Stimulated activated CD4-positive, alpha-beta T cell treated with anti-CD3 and anti-CD28 coated beads, TNF-alpha, amount 100 ng/mL, for 48 hours (primary cell): ENCODE results near the gene KIF16B.

Experiments used
- DNase-seq, 3 donors: peaks; one replicate each; pipeline ENCODE4 v3.0.0-alpha.2; 2020; ENCODE audit warnings: low read depth in 3 of 3

Gene KIF16B

DNA sequence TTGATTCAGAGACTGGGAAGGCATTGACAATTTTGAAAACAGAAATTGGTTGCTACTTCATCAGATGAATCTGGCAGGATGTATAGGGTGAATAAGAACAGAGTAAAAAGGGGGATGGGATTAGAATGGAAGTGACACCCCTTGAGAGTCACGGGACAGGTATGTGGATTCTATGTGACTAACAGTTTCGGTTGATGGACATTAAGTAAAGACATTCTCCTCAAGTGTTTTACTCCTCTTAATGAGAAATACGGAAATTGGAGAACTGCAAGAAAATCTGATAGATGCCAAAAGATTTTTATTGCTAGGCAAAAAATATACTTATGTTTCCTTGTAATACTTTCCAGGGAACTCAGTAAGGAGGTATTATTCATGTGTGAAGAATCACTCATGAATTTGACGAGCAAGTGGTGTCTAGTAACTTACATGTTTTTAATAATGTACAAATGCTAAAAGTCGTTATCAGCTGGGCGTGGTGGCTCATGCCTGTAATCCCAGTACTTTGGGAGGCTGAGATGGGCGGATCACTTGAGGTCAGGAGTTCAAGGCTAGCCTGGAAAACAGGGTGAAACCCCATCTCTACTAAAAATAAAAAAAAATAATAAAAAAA is 135.8 kb downstream of the KIF16B start:
- no peak for DNase-seq

DNA sequence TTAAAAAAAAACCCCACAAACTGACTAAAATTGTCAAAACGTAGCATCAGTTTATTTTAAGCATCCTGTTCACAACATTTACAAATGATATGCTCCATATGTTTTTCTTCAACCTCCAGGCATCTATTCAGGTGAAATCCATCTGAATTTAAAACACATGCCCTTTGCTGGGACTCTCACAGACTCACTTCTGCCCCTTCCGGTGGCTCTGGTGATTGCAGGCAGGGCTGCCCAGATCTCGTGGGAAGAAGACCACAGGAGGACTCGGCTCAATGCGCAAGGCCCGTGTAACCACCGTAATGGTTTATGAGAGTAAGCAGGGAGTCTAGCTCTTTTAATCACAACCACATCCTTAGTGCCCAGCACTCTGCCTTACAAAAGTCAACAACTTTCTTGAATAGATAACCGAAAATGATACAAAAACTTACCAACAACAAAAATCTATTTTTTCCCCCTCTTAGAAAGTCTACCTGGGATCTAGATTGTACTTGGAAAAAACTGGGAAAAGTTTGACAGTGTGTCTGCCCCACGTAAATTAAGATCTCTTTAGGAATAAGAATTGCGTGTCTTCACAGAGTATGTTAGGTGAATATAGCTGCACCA is 139.1 kb downstream of the KIF16B start:
- peak; percentile 2 to 33 (median 20) for DNase-seq

DNA sequence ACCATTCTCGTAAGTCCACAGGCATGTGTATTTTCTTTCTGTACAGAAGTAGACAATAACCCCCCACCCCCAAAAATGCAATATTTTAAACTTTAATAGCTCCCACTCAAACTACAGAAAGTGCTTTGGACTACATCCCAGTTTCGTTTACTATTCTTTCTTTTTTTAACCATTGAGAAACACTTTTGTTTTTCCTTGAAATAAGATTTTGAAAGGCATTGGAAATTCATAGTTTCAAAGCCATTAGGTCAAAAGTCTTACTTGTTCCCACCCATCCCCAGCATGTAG is 140.0 kb downstream of the KIF16B start:
- DNase-seq: no peak

DNA sequence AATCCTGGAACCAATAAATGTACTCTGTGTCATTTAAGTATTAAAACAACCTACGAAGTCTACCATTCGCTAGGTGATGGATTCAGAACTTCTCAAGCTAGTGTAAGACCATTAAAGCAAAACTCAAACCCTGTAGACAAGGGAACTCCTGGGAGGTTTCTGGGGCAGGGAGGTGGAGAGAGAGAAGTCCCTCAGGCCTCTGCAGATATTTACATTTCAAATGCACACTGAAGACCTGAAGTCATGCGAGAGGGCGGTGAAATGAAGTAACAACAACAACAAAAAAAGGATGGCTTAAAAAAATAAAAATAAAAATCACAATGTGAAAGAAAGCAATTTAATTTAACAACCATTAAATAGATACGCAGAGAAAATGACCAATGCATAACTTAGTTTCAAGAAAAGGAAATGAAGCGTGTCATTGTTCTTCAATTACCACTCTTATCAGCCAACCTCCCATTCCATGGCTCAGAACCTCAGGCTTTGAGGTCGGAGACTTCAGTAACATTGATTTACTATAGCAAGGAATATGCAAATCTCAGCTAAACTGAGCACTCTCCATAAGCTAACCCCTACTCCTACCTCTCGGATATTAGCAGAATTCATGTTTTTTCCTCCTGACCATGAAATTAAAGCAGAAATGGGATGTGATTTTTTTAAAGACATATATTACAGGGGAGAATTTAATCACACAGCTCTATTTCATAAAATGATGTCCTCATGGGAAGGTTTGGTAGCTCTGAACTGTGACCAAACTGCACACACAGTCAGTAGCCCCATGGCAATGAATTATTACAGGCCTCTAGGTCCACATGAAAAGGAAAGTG is 140.6 kb downstream of the KIF16B start:
- no peak for DNase-seq

DNA sequence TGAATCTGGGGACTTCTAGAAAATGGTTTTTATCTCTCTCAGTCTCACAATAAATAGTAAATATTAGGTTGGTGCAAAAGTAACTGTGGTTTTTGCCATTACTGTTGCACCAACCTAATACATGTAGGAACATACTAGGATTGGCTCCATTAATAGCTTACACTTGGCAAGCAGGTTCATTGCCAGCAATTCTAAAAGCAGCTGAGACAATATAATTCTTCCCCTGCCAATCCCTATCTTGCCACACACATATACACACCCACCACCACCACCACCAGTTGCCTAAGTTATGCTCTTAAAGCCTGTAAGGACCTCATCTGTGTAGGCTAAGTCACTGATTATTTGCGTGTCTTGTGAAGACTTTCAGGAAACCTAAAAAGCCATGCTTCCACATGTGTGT is 145.1 kb downstream of the KIF16B start:
- no peak for DNase-seq

DNA sequence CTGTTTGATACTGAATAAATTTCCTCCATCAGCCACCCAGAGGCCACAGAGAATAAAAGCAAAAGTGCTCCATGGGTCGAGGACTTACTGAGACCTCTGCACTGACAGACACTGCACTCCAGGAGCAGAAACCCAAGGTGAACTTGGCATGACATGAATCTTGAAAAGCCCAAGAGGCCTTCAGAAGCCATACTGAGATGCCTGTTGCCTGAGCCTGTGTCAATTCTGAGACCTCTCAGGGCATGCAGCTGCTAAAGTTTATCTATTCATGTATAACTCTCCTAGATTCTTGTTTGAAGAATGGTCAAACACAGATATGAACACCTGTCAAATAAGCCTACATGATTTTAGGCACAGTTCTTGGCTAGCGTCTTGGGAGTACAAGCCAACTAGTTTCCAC is 145.7 kb downstream of the KIF16B start:
- DNase-seq: no peak

DNA sequence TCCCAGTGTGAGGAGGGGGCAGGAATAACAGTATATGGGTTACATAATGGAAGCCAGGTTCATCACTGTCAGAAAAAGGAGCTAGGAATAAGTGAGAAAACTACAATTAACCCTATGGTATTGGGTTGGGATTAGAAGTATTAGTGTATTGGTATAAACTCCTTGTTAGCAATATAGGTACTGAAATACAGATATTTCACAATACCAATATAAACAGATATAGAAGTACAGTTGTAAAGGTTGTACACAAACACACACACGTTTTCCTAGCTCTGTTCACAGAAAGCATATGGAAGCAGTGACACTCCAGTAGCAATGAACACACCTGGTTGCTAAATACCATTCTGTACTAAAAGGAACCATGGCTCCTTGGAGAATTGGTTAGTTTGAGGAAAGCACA is 148.5 kb downstream of the KIF16B start:
- no peak for DNase-seq

DNA sequence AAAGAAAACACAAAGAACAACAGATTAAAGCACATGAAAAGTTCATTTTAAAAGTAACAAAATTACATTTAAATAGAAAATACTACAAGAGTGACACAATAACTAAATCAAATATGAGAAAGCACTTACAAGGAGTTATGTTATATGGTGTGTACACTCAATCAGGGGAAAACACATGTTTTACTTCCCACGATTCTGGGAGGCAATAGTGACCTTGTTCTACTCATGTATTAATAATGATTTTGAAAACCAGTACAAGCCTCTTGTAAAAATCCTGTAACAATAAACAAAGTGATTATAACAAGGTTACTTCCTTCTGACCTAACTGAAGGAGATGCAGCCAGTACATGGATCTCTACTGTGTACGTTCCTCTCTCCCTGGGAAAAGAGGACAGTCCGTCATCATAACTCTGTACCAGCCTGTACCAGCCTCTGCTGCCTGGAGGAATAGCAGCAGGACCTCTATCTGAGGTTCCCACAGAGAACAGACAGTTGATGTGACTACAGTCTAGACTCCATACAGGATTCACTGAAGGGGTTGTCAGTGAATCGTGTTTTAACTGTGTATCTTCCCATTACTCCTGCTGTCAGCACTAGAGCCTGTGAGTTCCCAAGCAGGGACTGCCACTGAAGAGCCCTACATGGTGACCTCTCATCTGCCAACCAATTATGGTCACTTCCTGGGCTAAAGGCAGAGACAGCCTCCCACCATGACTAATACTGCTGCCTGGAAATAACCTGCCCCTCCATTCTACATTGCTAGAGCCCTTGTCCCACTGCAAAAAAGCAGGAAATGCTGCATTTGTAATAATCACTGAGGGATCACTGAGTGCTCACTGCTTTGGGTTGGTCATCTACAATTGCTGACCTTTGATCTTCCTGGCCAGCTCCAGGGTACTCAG is 149.7 kb downstream of the KIF16B start:
- no peak for DNase-seq

DNA sequence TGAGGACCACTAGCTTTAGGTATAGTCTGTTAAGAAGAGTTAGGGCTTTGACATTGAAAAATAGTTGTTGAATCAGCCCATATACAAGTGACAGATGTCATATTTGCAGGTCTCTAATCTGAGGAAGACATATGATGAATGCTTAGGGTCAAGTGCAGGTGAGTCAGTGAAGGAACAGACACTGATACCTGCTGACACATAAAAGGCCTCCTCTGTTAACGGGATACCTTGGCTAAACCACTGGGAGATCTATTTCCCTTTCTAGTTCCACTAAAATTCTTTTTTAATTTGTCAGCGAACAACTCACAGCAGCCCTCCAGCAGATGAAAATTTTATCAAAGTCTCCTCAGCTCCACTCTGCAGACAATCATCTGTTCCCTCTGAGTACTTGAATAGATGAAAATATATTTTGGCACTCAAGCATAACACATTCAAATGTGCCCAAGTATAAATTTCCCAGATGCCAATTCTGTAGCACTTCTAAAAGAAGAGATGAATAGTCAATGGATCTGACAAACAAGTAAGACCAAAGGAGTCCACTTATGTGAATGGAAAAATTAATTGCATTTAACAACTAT is 154.0 kb downstream of the KIF16B start:
- no peak for DNase-seq

DNA sequence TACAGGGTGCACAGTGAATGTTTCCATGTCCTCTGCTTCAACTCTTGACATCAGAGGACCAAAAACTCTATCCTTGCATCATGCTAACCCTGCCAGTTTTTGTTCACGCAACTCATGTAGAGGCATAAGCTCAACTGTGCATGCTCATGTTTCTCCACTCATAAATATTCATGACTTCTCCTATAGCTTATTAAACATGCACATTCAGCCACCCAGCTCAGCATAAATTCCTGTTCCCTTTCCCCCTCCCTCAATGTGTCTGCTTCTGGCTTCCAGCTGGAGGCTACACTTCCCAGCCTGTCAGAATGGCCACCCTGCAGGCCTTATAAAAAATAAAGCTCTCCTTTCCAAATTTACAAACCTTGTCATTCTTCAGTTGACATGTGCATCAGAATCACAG is 154.6 kb downstream of the KIF16B start:
- no peak for DNase-seq

DNA sequence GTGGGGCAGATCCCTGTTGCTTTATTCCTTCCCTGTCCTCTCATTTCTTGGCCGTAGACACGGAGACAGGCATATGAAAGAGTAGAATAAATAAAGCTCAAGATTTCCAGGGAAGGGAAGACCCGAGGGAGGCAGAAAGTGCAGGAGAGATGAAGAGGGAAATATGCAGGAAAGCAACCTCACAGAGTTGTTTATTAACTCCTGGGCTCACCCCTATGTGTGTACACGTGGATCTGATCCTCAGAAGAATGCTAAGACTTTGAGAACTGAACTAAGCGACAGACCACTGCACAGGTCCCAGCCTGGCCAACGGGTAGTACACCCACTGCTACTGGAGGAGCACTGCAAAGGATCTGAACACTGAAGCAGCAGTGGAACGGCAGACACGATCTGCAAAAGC is 156.2 kb downstream of the KIF16B start:
- no peak for DNase-seq

DNA sequence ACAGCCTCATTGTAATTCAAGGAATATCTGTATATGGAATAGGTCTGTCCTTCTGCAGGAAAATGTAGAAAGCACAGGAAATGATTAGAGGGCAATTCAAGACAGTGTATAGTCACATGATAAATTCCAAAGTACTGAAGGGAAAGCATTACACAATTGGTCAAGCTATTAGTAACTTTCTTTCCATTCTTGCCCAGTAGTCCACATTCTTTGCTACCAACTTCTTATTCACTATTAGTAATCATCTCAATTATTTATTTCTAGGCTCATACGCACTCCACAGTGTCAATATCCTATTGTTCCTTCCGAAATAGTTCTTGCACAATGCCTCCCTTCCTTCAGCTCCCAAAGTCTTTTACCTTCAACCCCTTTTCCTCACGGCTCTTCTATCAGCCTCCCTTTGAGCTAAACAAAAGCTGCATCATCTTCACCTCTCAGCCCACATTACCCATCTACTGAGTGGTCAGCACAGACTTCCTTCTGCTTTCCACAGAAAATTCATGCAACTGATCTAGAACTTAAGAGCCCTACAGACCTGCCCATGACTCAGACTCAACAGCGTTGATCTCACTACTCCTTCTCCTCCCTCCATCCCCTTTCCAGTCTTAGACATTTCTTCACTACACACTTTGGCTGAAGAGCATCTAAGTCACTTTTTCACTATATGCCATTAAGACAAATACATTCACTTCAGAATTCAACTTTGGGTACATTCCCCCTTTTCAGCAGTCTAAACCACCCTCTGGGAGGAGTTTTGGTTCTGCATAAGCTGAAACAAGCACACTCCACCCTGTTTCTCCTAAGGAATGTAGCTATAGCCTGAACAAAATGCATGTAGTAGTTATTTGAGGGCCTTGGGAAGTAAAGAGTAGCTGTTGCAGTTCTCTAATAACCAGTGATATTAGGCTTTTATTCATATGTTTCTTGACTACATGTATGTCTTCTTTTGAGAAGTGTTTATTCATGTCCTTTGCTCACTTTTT is 157.9 kb downstream of the KIF16B start:
- DNase-seq: no peak

DNA sequence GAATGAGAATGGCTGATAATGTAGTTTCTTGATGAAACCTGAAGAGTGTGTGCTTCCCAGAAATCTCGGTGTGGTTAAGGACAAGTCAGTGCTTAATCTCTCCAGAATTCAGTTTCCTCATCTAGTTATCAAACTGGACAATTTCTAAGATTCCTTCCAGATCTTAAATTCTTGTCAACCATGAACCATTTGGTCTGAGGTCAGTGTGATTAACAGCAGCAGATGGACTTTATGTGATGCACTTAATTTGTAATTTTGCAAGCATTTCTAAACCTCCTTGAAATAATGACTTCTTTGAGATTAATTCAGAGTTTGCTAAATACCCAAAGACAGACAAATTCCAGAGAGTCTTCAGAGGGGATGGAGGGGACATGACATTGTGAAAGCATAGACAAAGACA is 160.3 kb downstream of the KIF16B start:
- no peak for DNase-seq

DNA sequence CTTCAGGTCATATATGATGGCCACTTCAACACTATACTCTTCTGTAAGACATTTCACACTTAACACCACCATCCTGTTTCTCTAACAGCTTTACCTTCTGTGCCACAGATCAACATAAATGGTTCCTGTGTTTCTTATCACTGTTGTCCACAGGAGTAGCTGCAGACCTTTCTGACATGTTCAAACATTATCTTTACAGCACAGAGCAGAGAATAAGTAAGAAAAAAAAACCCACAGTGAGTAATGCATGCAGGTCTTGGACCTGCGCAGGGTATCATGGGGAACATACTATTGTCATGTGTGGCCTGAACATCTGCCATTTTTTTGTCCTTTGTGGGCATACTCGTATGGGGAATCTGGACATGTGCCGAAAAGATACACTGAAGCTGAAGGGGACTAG is 161.9 kb downstream of the KIF16B start:
- DNase-seq: no peak

DNA sequence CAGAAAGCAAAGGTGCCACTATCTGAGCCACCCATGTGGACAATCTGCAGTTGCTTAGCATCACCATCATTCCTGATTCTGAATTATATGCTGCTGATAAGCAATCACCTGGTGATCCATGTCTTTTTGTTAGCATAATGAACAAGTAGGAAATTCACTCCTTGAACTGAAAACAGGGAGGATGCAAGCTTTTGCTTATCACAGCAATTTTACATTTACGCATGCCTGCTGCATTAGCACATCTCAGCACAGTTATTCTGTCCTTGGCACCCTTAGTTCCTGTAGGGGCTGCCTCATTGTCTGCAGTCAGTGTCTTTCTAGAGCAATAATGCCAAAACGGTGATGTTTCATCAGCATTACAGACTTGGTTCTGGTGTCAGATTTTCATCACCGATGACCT is 162.6 kb downstream of the KIF16B start:
- DNase-seq: no peak

DNA sequence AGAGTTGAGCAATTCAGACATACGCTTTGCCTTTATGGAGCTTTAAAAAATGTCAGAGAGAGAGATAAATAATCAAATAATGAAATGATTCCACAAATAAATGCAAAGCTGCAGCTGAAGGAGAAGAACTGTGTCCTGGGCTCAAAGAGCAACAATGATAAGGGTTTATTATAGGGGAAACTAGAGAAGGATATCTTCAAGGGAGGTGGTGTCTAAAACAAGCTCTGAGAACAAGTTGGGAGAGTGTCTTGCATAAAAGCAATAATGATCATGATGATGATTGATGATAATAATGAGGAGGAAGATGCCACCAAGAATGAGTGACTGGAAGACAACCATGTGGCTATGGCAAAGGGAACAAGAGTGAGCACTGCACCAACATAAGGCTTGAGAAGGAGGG is 164.3 kb downstream of the KIF16B start:
- DNase-seq: no peak

DNA sequence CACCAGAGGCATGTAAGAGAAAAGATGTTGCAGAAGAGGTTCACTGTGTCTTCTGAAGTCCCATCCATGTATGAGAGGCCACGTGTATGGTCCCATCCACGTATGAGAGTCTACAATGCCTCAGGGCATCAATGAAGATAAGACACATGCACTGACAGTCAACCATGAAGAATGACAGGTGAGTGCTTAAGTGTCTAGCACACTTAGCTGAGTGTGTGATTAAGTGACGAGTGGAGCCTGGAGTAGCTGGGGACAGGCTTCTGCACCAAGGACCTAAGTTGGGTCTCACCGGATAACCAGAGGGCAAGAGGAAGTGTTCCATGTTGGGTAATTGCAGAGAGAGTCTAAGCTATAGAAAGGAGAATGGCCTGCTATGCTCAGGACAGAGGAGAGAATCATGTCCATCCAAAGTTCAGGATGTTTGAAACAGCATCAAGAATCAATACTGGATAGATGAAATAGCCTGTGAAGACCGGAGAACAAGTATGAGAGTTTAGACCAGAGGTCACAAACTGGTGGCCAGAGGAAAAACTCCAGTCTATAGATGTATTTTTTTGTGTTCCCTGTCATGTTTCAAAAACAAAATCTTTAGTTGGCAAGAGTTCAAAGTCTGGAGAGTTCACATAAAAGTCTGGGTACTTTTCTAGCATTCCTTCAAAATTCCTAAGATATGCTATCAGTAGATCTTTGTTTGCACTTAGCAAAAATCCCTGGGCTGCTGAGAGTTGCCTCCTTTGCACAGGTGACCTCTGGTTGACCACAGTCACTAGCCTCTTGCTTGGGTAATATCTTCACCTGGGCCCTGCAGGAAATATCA is 165.8 kb downstream of the KIF16B start:
- no peak for DNase-seq

DNA sequence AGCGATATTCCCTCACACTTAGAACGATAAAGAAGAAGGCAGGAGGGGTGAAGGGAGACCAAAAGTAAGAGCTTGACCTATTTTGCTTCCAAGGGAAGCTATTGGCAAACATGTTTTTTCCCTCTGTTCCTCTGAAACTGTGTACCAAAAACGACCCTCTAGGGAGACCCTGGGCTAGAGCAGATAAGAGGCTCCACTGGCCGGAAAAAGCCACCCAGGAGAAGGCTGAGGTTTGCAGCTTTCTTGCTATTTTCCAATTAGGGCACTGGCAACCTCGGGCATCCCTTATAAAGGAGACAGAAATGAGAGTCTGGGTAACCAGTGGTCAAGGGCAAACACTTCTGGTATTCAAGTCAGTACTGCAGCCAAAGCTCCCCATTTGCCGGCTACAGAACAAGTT is 168.0 kb downstream of the KIF16B start:
- DNase-seq: no peak

DNA sequence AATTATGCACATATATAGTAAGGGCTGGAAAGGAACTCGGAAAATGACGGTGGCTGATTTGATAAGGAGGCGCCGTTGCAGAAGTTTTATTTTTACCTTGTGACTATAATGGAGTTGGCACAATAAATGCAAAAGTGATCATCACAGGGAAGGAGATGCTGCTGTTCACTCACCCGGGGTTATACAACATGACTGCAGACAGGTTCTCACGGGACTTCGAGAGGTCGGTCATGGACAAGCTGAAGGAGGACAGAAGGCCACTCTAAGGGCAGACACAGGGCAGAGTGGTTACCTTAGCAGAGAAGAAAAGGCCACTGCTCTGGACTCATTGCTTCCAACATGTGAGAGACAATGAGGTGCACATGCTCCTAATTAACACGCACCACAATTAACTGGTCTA is 168.6 kb downstream of the KIF16B start:
- no peak for DNase-seq

DNA sequence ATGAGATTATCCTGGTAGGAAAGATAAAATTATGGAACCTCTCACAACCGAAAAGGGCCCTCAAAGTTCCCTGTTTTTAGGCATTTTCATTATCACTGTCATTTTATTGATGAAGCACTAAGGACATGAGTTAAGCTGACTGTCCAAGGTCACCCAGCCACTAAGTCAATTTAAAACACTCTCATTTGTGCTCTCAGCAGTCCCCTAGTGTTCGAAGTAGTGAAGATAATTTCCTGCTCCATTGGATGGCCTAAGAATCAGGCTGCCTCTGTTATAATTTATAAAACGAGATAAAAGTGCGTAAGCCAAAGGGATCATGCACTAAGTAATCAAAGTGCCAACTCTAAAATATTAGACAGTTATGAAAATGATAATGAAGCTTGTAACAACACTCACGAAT is 169.1 kb downstream of the KIF16B start:
- DNase-seq: no peak
